ENCODE results near the gene RECK. TPM values are rescaled to one million over a fixed set of nuclear protein-coding genes. Genes with fewer than 3 reads are reported as not detected.
"Not testable (repeated sequence)": the region's sequence is repeated elsewhere in the genome, so short reads cannot be mapped to it uniquely, and the experiment has no call there.

The RECK gene
- total RNA-seq, 1 donor, result 32.8 TPM

GRCh38 chr9:36158917-36159316 lies 122.2 kb downstream of the RECK start:
- no peak for TF ChIP-seq CTCF (IDR thresholded peaks at IDR 0.05; ENCODE audit: insufficient read depth, low read depth, low read length)
- DNase-seq (ENCODE audit: low read depth), result no peak
- H3K4me3 ChIP-seq (ENCODE audit: low read depth, low read length), result no peak overlapping the region

GRCh38 chr9:36159509-36159908 lies 122.8 kb downstream of the RECK start:
- H3K4me3 ChIP-seq (ENCODE audit: low read depth, low read length); DNase-seq (ENCODE audit: low read depth): not testable (repeated sequence)

DNA sequence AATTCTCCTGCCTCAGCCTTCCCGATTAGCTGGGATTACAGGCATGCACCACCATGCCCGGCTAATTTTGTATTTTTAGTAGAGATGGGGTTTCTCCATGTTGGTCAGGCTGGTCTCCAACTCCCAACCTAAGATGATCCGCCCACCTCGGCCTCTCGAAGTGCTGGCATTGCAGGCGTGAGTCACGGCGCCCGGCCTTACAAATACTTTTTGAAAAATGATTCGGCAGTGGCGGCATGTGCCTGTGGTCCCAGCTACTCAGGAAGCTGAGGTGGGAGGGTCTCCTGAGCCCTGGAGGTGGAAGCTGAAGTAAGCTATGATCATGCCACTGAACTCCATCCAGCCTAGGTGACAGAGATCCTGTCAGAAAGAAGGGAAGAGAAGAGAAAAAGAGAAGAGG lies 123.4 kb downstream of the RECK start:
- H3K4me3 ChIP-seq (ENCODE audit: low read depth, low read length); DNase-seq (ENCODE audit: low read depth): not testable (repeated sequence)

- H3K4me3 ChIP-seq (ENCODE audit: low read depth, low read length), result no peak overlapping the region
- no peak for TF ChIP-seq CTCF (IDR thresholded peaks at IDR 0.05; ENCODE audit: insufficient read depth, low read depth, low read length)
- DNase-seq (ENCODE audit: low read depth), result peak; percentile 48
Measured at GRCh38 chr9:36161187-36161586, 124.5 kb downstream of the RECK start.

- no peak for TF ChIP-seq CTCF (IDR thresholded peaks at IDR 0.05; ENCODE audit: insufficient read depth, low read depth, low read length)
- H3K4me3 ChIP-seq (ENCODE audit: low read depth, low read length), result no peak overlapping the region
- DNase-seq (ENCODE audit: low read depth), result no peak
Measured at GRCh38 chr9:36162211-36162738, 125.6 kb downstream of the RECK start.

DNA sequence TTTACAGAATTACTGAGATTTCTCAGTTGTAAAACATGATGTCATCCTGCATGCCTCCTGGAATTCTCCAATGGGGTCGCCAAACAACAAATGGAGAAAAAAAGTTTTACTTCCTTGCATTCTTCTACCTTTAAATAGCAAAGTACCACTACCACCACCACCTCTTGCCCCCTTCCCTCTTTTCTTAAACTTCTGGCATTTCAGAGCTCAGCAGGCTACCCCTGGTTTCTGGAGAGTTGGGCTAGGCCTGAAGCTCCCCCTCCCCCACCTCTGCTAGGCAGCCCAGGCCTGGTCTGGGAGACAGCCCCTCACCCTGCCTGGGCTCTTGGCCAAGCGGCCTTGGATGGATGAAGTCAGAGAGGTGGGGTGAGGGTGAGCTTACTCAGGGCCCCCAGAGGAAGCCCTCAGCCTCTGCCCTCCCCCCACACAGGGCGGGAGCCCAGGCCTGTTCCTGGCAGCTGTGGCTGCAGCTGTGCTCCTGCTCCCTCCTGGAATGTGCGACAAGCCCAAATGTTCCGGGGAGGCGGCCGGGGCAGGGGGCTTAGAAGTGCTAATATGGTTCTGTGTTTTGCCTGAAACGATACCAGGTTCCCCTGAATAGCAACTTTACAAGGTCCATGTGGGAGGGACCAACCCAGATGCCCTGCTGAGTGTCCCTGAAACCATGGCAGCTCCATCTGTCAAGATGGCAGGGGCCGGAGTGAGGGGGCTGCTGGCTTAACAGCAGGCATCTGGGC lies 126.5 kb downstream of the RECK start:
- DNase-seq (ENCODE audit: low read depth), result peak; percentile 92
- H3K4me3 ChIP-seq (ENCODE audit: low read depth, low read length), result no peak overlapping the region
- TF ChIP-seq CTCF (IDR thresholded peaks at IDR 0.05; ENCODE audit: insufficient read depth, low read depth, low read length), result no peak

GRCh38 chr9:36163786-36164170 lies 127.1 kb downstream of the RECK start:
- peak; percentile 29 for DNase-seq (ENCODE audit: low read depth)
- H3K4me3 ChIP-seq (ENCODE audit: low read depth, low read length), result no peak overlapping the region
- no peak for TF ChIP-seq CTCF (IDR thresholded peaks at IDR 0.05; ENCODE audit: insufficient read depth, low read depth, low read length)

GRCh38 chr9:36164372-36164771 lies 127.7 kb downstream of the RECK start:
- no peak overlapping the region for H3K4me3 ChIP-seq (ENCODE audit: low read depth, low read length)
- TF ChIP-seq CTCF (IDR thresholded peaks at IDR 0.05; ENCODE audit: insufficient read depth, low read depth, low read length), result no peak
- DNase-seq (ENCODE audit: low read depth), result no peak
